NCI-H774 (cell line): ENCODE measurements around the gene KDM6A.
"Not testable (repeated sequence)": the region's sequence is repeated elsewhere in the genome, so short reads cannot be mapped to it uniquely, and the experiment has no call there.

ENCODE experiments used
- DNase-seq: peaks from one replicate; lab custom pipeline; 2025; lab: John Stamatoyannopoulos, UW

KDM6A gene

DNA sequence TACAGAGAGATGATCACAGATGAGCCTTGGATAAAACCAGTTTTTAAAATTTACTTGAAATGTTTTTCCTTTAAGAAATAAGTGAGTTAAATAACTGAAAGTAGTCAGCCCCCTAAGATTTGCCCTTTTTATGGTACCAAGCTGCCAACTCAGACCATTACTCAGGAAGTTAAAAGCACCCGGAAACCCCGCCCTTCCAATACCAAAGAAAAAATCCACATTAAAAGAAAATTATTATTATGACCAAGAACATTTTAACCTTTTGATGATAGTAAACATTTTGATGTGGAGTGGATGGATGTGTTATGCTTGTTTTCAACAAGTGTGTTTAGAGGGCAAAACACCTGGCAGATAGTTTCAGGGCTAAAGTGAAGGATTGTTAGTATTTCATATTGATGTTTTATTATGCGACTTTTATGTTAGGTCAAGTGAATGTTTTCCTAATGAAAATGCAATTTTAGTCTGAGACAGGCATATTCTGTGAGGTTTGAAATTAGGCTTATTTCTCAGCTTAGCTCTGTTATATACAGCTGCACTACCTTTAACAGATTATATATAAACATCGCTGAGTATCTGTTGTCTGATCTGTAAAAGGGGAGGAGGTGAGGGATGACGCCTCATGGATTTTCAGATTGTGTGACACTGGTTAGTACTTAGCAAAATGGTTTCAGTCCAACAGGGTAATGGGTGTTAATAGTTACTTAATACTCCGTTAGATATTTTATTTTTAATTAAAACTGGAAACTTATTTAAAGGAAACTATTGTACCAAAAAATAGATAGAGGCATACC is 89.0 kb downstream of the KDM6A start:
- no peak for DNase-seq

GRCh38 chrX:44962944-44963343 is 90.0 kb downstream of the KDM6A start:
- no peak for DNase-seq

DNA sequence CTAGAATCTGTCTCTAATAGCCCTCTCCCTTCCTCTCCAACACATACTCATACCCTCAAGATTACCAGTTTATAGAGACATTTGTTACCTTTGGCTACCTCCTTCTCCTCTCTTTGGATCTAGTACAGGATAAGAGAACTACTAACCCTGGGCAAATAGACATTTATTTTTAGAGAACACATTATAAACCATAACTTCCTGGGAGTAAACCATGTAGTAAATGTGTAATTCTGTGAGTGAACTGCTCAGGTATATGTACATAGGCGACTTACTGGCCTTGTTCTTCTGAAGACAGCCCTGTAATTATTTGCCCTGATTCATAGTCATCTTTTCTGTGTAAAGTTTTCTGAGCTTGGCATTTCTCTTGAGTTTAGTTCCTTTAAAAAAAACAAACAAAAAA is 94.2 kb downstream of the KDM6A start:
- DNase-seq: no peak

- no peak for DNase-seq
Measured at GRCh38 chrX:44970709-44971108, 97.7 kb downstream of the KDM6A start.

DNA sequence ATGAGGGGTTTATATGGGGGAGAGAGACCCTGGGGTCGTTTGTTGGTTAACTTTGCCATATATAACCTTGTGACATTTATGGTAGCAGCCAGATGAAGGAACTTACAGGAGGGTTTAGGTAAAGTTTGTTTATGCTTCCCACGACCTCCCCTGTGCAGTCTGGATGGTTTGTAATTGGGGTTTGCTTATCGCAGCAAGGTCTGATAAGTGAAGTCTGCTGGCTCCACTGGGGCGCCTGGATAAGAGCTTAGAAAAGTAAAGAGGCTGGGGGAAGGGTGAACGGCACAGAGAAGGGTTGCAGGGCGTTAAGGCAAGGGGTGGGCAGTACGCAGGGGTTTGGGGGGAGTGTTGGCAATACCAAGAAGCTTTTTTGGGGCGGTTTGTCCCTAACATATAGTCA is 98.7 kb downstream of the KDM6A start:
- no peak for DNase-seq

- DNase-seq: no peak
Measured at GRCh38 chrX:44972132-44972531, 99.1 kb downstream of the KDM6A start.

- DNase-seq: no peak
Measured at GRCh38 chrX:44973420-44973932, 100.5 kb downstream of the KDM6A start.

GRCh38 chrX:44974451-44974850 is 101.5 kb downstream of the KDM6A start:
- no peak for DNase-seq

DNA sequence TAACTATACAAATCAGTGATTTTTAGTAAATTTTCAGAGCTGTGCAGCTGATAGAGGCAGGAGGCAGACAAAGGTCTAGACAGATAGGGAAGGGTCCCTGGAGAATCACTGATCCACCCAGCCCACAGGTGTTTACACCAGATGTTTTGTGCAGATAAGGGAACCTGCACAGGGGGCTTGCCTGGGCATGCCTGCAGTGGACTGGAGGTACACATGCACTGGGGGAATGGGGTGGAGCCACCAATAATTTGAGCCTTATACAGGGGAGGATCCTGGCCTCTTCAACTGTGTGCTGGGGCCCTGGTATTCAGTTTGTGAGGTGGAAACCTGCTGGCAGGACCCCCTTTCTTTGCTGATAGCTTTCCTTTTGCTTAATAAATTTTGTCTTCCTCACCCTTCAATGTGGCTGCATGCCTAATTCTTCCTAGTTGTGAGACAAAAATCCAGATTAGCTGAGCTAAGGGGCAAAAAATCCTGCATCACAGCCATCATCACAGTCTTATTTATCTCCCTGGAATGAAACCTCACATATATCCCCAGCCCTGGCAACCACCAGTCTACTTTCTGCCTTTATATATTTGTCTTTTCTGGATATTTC is 102.8 kb downstream of the KDM6A start:
- DNase-seq: no peak

DNA sequence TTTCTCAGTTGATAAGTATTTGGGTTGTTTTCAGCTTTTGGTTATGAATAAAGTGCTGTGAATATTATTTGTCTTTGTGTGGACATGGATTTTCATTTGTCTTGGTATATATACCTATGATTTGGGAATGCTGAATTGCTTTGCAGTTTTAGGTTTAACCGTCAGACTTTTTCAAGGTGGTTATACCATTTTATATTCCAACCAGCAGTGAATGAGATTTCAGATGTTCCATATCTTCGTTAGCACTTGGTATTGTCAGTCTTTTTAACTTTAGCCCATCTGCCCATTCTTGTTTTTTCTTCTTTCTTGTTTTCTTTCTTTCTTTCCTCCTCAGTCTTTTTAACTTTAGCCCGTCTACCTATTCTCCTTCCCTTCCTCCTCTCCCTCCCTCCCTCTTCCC is 106.0 kb downstream of the KDM6A start:
- DNase-seq: no peak

GRCh38 chrX:44980403-44980802 is 107.4 kb downstream of the KDM6A start:
- no peak for DNase-seq

- DNase-seq: no peak
Measured at GRCh38 chrX:44980883-44981282, 107.9 kb downstream of the KDM6A start.

- DNase-seq: no peak
Measured at GRCh38 chrX:44989995-44990770, 117.2 kb downstream of the KDM6A start.

GRCh38 chrX:44992775-44993174 is 119.8 kb downstream of the KDM6A start:
- no peak for DNase-seq

GRCh38 chrX:44996277-44996676 is 123.3 kb downstream of the KDM6A start:
- DNase-seq: no peak

GRCh38 chrX:44997282-44997812 is 124.4 kb downstream of the KDM6A start:
- no peak for DNase-seq

DNA sequence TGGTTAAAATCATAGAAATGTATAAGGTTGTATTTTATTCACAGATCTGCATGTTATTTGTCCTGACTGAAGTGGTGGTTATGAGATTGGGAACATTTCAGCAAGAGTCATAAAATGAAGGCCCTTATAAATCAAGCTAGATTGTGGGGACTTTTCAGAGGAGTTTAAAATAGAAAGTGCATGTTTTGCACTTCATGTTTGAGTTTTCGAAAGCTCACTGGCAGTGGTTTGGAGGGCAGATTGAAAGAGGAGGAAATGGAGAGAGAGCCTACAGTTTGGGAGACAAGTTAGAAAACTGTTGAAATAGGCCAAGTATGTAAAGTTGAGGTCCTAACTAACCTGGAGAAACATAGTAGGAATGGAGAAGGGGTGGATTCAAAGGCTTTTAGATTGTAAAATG is 124.9 kb downstream of the KDM6A start:
- DNase-seq: no peak

DNA sequence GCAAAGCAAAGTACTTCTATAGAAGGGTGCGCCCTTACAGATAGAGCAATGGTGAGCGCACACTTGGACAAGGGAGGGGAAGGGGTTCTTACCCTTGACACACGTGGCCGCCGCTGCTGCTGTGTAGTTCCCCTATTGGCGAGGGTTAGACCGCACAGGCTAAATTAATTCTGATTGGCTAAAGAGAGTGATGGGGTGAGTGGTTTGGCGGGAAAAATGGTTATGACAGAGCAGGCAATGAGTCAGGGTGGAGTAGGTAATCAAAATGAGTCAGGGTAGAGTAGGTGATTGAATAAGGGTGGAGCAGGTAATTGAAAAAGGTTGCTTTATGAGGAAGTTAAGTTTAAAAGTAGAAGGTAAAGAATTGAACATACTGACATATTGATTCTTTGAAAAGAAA is 126.2 kb downstream of the KDM6A start:
- not testable (repeated sequence) for DNase-seq

- not testable (repeated sequence) for DNase-seq
Measured at GRCh38 chrX:44999872-45000271, 126.9 kb downstream of the KDM6A start.

GRCh38 chrX:45001048-45001447 is 128.1 kb downstream of the KDM6A start:
- DNase-seq: no peak

- DNase-seq: no peak
Measured at GRCh38 chrX:45003085-45003484, 130.1 kb downstream of the KDM6A start.

DNA sequence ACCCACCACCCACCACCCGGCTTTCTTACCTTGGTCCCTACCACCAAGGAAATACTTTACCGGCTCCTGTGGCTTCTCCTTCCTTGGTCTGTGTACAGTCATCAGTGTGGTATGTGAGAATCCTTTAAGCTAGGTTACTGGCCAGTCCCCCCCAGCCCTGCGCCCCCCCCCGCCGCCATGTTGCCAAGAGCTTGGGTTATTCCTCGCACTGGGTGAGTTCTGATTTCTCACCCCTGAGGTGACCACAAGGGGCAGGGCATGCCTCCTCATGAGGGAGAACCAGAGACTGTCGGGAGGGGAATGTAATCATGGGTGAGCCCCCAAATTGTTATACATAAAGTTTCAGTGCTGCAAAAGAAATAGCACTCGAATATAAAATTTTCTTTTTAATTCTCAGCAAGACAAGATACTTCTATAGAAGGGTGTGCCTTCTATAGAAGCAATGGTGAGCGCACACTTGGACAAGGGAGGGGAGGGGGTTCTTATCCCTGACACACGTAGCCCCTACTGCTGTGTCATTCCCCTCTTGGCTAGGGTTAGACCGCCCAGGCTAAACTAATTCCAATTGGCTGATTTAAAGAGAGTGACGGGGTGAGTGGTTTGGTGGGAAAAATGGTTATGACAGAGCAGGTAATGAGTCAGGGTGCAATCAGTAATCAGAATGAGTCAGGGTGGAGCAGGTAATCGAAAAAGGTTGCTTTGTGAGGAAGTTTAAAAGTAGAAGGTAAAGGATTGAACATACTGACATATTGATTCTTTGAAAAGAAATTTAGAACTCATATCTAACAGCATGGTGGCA is 133.2 kb downstream of the KDM6A start:
- no peak for DNase-seq
